HG02981 (cell line): ENCODE data around the gene ZMYND10.

Source experiments
- ATAC-seq: cut with Tn5 transposase; IDR thresholded peaks from one replicate; pipeline ENCODE4 v1.9.1; 2021; ENCODE audit warnings: mild to moderate bottlenecking, moderate library complexity; ENCODE audit not compliant: unreplicated experiment

Gene ZMYND10

DNA sequence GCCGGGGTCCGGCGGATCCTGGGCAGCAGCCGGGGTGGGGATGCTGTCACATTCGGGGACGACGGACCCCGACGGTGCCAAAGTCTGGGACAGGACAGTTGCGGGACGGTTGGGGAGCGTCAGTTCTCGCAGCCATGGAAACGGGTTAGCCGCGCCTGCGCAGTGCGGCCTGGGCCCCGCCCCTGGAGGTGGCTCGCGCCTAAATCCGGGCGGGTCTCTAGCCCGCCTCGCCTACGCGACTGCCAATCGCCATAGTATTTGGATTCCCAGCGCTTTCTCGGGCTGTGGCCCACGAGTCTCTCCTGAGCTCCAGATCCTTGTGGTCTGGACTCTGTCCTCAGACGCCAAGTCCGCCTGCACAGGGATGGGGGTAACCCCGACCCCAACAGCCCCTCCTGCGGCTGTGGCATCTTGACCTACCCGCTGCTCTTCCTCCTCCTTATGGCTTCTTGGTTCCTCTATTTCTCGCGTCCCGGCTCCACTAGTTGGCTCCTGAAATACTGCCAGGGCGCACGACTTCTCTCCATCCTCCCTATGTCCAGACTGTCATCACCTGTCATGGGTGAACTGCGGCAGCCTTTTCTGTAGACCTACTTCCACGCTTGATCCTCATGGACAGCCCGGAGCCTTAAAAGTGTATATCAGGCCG lies at the start of gene ZMYND10:
ZMYND10 (minus strand) TSS at position 147 of the 649 bp plus-strand sequence. CDS start 153 bp downstream, outside the sequence.
- ATAC-seq: no peak

DNA sequence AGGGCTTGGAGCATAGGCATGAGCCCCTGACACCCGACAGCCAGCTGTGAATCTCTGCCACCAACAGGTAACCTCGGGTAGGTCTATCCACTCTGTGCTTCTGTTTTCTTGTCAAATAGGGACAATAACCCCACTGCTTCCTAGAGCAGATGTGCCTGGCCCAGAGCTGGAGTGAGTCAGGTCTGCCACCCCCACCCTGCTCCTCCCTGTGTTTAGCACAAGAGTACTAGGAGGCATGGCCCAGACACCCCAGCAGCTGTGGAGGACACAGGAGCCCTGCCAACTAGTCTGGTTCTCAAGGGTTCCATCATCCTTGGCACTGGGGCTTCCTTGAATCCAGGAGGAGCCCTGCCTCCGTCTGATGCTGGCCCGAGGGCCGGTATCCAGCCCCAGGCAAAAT lies 47.5 kb upstream of the ZMYND10 start:
- no peak for ATAC-seq

DNA sequence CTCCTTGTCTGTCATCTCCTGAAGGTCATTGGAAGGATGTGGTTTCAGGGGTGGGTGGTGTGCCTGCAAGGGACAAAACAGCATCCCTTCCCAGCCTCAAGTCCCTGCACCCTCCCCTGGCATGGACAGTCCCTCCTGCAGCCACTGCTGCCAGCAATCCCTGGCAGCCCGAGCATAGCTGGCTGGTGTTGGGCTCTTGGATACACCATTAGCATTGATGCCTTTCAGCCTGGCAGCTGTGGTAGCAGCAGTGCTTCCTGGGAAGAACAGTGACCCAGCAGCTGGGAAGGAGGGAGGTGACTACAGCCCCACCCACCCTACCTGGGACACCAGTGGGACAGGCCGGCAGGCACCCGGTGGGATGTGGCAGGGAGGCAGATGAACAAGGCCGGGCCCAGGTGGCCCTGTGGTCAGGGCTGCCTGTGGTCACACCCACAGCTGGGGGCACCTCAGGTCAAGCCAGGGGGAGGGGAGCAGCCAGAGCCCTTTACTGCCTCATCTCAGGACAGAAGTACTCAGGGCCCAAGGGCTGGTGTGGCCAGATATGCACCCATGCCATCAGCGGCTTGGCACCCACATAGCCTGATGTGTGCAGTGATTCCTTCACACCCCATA lies 46.7 kb upstream of the ZMYND10 start:
- no peak for ATAC-seq

DNA sequence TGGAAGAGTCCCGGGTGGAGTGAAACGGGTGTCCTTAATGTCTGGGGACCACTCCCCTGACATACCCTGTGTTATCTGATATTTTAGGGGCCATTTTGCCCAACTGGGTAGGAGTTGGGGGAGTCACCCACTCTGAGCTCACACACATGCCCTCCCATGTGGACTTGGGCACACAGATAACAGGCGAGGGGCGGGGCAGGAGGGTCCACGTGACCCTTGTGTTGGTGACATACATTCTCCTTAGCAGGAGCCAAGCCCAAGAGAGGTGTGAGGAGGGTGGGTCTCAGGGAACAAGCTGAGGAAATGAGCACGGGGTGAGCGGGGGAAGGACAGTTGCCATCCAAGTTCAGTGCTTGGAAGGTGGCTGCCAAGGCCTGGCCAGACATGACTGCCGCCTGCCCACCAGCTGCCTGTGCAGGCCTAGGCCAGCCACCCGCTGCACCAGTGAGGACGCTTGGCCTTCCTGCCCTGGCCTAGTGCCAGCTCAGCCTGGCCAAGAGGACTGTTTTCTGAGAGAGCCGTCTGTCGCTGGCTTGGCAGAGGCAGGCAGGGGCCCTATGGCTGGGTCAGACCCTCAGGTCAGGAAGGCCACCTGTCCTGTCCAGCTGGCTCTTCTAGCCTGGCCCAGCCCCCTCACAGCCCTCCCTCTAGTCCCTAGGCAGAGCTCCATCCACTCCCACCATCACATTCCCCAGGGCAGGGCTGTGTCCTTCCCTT lies 45.1 kb upstream of the ZMYND10 start:
- no peak for ATAC-seq

GRCh38 chr3:50389414-50389767 lies 43.9 kb upstream of the ZMYND10 start:
- no peak for ATAC-seq

DNA sequence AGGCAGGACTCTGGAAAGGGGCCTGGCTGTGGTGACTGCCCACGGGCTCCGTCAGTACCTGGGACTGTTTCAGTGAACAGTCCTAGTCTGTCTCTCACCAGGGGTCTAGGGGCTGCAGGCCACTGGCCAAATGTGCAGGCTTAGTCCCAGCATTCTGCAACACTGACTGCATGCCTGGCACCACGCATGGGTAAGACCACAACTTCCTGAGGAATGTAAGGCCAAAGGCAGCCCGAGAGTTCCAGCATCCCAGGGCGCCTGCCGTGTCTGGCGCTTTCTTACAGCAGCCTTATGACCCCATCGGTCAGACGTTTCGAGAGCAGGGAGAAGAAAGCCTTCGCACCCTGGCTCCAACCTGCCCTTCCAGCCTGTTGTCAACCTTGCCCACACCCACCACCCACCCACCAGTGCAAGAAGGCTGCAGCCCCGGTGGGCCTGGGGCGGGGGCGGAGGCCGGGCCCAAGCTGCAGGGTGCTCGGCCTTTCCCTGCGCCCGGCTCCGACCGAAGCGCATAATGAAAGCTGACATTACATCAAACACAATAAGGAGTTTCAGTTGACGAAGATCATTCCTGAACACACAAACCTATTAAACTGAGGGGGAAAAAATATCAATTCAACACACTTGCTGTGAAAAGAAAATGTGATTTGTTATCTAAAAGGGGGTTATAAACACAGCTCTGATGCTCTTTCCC lies 43.3 kb upstream of the ZMYND10 start:
- no peak for ATAC-seq

DNA sequence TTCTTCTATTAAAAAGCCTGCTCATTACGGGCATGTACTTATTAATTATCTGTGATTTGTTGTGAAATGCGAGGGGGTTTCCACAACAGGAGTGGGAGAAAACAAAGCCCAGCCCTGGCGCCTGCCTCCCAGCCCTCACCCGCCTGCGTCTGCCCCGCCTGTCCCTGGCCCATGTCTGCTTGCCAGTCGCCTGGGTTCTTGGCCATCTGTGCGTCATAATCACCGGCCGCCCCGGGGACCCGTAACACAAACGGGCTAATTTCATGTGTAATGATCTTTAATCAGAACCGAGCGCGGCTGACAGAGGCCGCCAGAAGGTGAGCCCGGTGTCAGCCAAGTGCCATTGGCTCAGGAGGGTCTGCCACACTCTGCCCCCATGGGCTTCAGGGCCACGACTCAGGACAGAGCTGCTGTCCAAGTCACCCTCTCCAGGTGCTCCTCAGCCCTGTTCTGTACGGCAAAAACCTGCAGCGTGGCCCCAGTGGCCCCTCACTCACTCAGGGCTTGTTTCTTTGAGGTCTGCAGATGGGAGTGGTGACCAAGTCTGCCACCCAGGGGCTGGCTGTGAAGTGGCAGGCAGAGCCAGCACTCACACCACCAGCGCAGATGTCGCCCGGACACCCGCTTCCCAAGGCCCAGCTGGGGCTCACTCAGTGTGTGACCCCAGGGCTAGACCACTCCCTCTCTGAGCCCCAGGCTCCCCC lies 42.6 kb upstream of the ZMYND10 start:
- ATAC-seq: no peak

DNA sequence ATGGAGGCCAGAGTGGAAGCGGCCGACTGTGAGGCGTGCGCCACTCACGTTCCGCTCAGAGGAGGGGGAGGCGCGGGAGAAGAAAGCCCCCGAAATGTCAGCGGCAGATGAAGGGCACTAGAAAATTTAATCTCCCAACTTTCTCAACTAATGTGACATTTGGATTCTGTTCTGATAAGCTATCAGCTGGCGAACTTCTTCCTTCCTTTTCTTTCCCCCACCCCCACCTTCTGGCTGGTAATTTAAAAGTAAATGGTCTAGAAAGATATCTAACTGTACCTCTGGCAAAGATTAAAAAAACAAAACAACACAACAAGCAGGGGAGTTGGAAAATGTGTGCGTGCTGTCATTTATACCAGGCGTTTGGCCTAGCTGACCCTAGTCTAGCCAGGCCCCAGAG lies 40.2 kb upstream of the ZMYND10 start:
- ATAC-seq: no peak

GRCh38 chr3:50383750-50384149 lies 38.2 kb upstream of the ZMYND10 start:
- no peak for ATAC-seq

- no peak for ATAC-seq
These were observed 37.2 kb upstream of the ZMYND10 start for GRCh38 chr3:50382722-50383121.

GRCh38 chr3:50381383-50381782 lies 35.9 kb upstream of the ZMYND10 start:
- no peak for ATAC-seq

GRCh38 chr3:50380405-50381085 lies 35.0 kb upstream of the ZMYND10 start:
- ATAC-seq: no peak

DNA sequence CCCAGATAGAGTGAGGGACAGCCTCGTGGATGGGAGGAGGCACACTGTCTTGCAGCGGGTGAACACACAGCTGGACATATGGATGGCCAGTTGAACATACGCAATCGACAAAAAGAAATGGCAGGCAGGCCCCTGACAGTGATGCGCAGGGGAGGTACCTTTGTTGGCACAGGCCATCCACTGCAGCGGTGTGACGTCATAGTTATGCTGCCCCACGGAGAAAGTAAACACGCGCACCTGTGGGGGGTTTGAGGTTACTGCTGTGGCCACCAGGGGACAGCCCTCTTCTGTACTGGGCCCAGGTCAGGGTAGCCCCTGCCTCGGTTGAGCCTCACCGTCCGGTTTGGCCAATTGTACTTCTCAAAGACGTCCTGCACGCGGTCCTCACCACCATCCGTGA lies 33.2 kb upstream of the ZMYND10 start:
- ATAC-seq: no peak

DNA sequence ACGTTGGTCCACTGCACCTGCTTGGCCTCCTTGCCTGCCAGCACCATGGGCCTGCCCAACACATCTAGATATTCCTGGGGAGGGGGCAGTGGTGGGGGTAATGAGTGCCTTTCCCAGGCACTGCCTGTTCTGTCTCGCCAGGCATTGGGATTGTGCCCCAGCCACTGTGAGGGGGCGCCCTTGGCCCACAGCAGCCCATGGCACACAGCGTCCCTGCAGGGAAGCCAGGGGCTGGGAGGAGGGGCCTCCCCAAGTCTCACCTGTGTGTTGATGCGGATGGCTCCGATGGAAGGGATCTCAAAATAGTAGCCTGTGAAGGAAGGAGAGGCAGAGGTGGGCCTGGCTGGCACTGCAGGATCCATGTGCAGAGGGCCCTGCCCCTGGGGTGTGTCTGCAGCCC lies 32.5 kb upstream of the ZMYND10 start:
- no peak for ATAC-seq

GRCh38 chr3:50375258-50375931 lies 29.9 kb upstream of the ZMYND10 start:
- no peak for ATAC-seq

- ATAC-seq: no peak
These were observed 29.1 kb upstream of the ZMYND10 start for GRCh38 chr3:50374363-50375257.

DNA sequence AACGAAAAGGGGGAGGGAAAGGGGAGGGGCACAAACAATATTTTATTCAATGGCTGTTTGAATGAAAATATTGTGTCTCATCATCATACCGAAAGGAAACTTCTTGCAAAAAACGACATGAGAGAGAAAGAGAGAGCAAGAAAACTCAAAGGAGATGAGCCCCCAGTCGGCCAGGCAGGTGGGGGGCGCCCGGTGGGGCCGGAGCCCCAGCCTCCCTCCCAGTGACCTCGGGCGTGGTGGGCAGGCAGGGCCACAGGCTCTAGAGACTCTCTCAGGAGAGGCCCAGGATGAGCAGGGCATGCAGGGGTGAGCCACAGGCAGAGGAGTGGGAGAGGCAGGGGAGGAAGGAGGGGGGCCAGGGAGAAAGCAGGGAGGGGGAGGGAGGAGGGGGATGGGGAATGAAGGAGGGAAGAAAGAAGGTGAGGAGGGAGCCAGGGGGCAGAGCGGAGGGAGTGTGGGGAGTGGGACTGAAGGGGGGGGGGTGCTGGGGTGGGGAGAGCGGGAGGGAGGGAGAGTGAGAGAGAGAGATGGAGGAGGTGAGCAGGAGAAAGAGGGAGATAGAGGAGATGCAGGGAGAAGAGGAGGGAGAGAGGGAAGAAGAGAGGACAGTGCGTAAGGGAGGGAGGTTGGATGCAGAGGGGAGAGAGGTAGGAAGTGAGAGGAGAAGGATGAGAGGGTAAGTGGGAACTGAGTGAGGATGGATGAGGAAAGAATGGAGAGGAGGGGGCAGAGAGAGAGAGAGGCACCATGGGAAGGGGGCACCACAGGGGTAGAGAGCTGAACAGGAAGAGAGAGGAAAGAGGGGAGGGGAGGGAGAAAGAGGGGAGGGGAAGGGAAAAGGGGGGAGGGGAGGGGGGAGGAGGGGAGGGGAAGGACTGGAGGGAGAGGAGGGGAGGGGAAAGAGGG lies 27.9 kb upstream of the ZMYND10 start:
- no peak for ATAC-seq

- ATAC-seq: no peak
These were observed 26.8 kb upstream of the ZMYND10 start for GRCh38 chr3:50372349-50372748.
